NCI-H2171 (cell line): ENCODE results near the gene BCL11B.
"Not testable (repeated sequence)": the region's sequence is repeated elsewhere in the genome, so short reads cannot be mapped to it uniquely, and the experiment has no call there.

Experiments used
- DNase-seq: peaks from one replicate; lab custom pipeline; 2025; lab: John Stamatoyannopoulos, UW

The BCL11B gene

DNA sequence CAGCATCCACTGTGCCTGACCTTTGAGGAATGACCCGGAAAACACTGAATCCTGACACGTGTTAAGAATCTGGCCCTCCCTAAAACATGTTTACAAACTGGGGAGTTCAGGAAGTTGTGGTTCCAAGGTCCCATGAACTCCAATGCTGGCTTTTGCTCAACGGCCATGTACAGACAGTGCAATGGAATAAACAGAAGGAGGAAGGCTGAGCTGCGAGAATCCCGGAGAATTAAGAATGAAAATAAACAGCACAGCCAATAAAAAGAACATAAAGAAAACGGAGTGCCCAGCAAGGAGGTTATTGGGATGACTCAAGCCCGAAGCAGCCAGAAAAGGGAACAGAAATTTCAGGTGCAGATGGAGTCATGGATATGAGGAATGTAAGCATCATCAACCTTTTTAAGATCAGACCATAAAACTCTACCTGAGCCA, 32.3 kb downstream of the BCL11B start:
- DNase-seq = no peak

DNA sequence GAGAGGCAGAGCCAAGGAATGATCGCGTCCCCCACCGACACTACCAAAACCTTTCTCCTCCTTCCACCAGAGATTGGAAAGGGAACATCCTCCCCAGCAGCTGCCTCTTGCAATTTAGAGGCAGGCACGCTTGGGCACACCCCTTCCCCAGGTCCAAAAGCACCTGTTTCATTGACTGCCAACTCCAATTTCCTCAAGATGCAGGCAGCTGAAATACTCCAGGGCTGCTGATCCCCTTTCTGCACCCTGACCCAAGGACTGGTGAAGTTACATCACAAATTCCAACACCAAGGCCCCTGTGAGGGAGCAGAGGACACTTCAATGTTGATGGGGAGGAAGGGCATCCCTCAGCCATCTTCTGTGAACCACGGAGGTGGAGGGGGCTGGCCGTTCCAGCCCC, 33.8 kb downstream of the BCL11B start:
- no peak for DNase-seq

DNA sequence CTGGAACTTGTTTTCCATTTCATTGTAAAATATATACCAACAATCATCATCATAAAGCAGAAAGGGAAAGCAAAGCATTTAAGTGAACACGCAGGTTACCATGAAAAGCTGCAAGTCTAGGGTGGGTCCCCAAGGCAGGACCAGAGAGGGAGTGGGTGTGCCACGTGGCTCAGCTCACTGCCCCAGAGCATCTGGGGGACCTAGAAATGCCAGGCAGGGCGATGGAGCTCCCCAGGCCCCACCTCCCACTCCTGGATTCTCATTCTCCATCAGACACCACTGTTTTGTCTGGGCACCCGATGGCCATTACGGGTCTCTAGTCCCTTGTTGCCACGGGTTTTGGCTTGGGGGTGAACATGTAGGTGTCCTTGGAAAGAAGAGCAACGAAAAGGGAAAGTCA, 34.7 kb downstream of the BCL11B start:
- DNase-seq = no peak

DNA sequence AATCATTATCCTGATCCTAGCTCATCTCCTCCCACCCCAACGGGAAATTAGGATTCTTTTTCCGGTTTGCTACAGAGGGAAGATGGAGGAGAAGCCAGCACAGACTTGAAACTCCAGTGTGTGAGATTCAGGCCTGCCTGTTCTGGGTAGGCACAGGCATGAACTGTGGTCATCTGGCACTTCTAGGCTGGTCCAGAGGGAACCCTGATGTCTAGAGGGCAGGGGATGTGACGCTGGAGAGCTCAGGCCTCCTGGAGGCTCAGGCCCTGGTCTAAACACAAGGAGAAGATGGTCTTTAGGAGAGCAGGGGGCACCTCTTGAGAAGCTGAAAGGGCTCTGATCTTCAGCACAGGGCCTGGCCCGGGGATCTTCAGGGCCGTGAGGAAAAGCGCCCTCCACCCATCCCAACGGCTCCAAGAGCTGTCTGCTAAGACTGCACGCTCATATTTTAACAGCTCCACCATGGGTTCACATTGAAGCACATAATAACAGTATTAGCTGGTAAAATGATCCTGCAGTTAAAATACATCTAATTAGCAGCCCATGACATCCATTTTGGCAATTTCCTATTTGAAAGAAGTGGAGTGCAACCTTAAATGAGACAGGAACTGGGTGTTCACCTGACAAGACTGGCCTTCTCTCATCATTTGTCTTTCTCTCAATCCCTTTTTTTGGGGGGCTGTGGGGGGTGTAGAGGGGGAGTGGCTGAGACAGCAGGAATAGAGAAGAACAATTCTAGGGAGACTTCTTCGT, 35.4 kb downstream of the BCL11B start:
- no peak for DNase-seq

DNA sequence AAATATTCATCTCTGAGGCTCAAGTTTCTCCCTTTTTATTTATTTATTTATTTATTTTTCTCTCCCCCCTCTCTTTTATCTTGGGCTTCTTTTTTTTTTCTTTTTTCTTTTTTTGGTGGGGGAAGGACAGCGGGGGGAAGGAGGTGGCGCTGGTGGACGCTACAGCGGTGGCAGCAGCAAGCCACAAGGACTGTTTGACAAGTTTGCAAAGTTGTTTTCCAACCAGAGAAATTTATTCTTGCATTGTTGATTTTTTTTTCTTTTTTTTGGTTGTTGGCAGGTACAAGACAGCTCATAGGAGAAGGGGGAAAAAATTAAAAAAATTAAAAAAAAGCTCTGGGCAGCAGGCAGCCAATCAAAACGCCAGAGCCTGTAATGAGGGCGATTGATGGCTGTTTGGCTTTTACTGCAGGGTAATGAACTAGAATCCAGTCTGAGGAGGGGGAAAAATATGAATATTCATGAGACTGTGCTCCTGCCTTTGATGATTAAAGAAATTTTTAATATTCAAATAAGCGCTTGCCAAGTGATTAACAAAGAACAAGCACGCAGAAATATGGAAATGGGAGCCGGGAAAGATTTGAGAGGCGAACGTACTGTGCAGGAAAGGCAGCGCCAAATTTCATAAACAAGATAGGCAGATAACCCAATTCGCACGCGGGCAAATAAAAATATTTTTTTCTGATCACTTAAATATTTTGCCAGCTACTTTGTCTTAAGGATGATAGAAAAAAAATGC, 36.2 kb downstream of the BCL11B start:
- DNase-seq = no peak

DNA sequence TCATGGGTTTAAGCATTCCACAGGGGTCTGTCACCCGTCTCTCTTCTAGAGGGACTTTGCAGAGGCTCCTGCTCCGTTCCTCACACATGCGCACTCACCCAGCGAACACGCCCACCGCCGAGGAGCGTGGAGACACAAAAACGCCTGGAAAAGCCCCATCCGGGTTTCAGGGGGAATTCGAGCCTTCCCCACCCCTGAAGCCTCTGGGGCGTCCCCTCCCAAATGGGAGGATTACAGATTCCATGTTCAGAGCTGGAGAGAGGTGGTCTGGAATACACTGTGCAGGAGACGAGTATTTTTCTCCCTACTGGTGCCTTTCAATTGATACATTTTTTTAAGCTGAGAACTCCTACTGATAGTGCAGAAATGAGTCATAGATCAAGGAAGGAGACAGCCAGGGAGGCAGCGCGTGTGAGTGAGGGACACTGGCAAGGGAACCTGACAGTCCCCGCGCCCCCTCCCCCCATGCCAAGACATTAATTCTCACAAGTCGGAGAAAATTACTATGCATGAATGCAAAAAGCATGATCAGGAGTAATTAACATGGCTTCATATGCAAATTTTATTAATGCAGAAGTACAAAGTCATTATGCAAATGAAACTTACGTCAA, 36.9 kb downstream of the BCL11B start:
- DNase-seq = no peak

DNA sequence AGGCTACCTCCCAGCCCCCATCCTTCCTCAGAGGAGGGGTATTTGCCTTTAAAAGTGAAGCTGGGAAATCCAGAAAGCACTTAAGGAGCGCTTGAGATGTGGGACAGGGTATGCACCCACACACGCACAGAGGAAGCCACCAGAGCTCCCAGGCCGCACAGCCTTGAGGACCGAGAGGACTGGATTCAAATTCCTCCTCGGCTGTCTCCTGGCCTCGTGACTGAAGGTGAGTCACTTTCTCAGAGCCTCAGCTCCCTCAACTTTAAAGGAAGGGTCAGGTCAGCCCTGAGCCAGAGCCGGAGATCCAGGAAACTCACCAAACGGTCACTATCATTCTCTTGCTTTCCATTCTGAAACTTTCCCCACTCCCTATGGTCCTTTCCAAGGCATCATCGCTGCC, 37.6 kb downstream of the BCL11B start:
- no peak for DNase-seq

GRCh38 chr14:99233222-99234035, 38.6 kb downstream of the BCL11B start:
- DNase-seq = no peak

GRCh38 chr14:99232714-99233214, 39.2 kb downstream of the BCL11B start:
- DNase-seq = no peak

DNA sequence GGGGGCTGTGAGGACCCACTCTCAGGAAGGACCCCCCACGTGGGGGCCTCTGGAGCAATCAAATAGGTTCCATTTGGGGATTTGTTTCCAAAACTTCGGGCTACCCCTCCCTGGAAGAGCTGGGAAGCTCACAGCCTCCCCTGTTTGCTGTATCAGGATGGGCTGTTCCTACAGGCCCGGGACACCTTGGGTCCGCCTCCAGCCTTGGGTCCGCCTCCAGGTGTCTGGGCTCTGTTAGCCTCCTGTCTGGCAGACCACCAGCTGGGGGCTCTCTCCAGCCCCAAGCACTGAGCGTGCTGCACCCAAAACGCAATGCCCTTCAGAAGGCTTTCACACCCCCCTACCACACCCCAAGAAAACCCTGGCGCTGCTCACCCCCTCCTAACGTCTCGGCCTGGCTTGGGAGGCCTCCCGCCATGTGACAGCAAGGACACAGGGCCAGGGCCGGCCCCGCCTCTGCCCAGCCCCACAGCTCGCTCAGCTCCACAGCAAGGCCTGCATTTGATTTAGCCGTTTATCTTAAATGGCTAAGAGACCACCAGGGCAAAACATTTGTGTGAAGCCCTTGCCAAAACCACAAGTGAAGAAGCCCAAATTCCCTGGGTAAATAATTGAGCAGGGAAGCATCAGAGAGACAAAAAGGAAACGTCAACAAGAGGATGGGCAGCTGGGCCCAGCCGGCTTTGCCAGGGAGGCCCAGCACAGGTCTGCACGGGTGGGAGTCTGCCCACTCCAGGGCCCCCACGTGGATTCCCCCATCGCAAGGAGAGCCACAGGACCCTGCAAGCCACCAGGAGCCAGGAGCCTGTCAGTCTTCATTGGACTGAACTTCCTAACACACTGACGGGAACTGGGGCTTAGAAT, 39.9 kb downstream of the BCL11B start:
- no peak for DNase-seq

DNA sequence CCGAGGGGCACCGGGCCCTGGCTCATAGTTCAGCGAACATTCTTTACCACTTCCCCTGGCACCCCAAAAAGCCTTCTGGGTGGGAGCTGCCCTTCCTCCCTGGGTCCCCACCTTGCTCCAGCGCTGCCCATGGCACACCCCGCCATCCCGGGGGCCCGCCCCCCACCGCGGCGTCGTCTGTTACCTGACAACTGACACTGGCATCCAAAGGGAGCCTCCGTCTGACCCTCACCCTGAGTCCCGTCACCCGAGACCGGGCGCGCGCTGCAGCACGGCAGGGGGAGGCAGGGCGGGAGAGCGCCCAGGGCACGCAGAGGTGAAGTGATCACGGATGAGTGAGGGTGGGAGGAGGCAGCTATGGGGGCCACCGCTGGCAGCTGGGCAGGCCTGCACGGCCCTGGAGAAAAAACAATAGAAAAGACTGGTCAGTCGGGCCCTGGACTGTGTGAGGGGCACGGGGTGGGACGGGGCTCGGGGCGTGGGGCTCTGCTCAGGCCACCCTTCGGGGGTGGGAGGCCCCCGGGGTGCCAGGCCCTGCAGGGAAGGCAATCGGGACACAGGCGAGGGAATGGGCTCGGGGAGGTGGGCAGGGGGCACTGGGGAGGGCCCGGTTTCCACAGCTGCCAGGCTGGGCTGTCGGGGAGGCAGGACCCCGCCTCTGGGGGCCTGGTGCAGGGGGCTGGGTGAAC, 40.7 kb downstream of the BCL11B start:
- no peak for DNase-seq

- DNase-seq = no peak
Measured at GRCh38 chr14:99230208-99231151, 41.5 kb downstream of the BCL11B start.

DNA sequence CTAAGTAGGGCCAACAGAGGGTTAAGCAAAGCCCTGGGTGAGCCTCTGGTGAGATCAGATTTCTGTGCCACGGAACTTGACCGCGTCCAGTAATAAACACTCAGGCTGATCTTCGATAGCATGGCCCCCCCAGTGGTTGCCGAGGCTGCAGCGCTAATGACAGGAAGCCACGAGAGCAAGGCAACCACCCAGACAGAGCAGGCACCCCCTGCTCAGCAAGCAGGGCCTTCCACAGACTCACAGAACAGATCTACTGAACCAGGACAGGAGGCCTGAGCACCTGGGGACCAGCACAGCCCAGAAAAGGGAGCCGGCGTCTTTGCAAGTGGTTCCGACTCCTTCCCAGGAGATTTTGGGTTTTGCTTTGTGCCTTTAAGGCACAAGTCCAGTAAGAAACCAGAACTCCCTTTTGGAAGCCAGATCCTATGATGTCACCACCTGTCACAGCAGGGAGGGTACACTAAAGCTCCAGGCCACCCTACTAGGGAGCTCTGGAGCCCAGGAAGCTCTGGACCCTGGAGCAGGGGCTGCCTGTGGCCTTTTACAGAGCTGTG, 42.3 kb downstream of the BCL11B start:
- no peak for DNase-seq

- not testable (repeated sequence) for DNase-seq
Measured at GRCh38 chr14:99228760-99229159, 43.2 kb downstream of the BCL11B start.

- no peak for DNase-seq
Measured at GRCh38 chr14:99226687-99227086, 45.3 kb downstream of the BCL11B start.

GRCh38 chr14:99225436-99226203, 46.4 kb downstream of the BCL11B start:
- DNase-seq = no peak

DNA sequence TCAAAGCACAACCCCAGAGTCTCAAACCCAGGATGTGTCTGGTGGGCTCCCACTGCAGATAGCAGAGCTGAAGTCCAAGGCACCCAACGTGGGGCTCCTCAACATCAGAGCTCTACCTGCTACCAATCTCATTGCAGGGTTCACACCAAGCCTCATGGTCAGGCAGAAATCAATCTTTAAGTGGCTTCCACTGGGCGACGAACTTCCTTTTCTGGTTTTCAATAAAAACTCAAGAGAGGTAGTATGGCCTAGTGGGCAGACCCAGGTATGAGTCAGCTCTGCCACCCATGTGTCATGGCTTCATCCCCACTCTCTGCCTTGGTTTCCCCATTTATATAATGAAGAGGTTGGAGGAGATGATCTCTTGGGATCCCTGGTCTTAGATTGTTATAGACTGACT, 47.0 kb downstream of the BCL11B start:
- no peak for DNase-seq
